ENCODE results near the gene AR.

GRCh38 chrX:67587946-67588624 lies 44.3 kb downstream of the AR start:
- TF ChIP-seq CTCF (conservative IDR thresholded peaks at IDR 0.05; ENCODE audit: low read depth, low read length) (no peak), EZH2 (IDR thresholded peaks at IDR 0.05; ENCODE audit: low read length, unreplicated experiment) (no peak), EZH2phosphoT487 (IDR thresholded peaks at IDR 0.05; ENCODE audit: borderline replicate concordance, low read length) (no peak)
